Endothelial cell of umbilical vein (primary cell): ENCODE data around the gene NADK.

Experiments
- CTCF ChIP-seq, 2 donors: IDR thresholded peaks; 1 replicate in 1 of 2; 2 replicates in 1 of 2; pipeline ENCODE4 v1.5.1; 2011; ENCODE audit warnings: low read length in 2 of 2, mild to moderate bottlenecking in 2 of 2, moderate library complexity in 2 of 2, control low read depth in 1 of 2, inconsistent platforms in 1 of 2, low read depth in 1 of 2; ENCODE audit not compliant: insufficient read depth in 1 of 2; ENCODE audit errors: extremely low read depth in 1 of 2
- EZH2 ChIP-seq: IDR thresholded peaks from 2 replicates; pipeline ENCODE4 v1.6.1; 2012; ENCODE audit warnings: borderline replicate concordance, low read depth, mild to moderate bottlenecking, moderate library complexity, low read length, inconsistent platforms; ENCODE audit not compliant: severe bottlenecking
- GATA2 ChIP-seq: IDR thresholded peaks from 2 replicates; pipeline ENCODE4 v1.7.0; 2011; ENCODE audit warnings: low read depth, mild to moderate bottlenecking, moderate library complexity, mixed read lengths, low read length; ENCODE audit not compliant: insufficient read length, insufficient read depth
- JUN ChIP-seq: IDR thresholded peaks from 2 replicates; pipeline ENCODE4 v1.6.1; 2011; ENCODE audit warnings: borderline replicate concordance, low read depth; ENCODE audit not compliant: insufficient read length, insufficient read depth
- MYC ChIP-seq: IDR thresholded peaks from one replicate; pipeline ENCODE4 v1.6.1; 2011; ENCODE audit warnings: mild to moderate bottlenecking, low read depth, low read length
- POLR2A ChIP-seq: IDR thresholded peaks from 2 replicates; pipeline ENCODE4 v1.6.1; 2012; ENCODE audit warnings: low read depth, mild to moderate bottlenecking, control low read depth, low read length
- POLR2AphosphoS5 ChIP-seq: IDR thresholded peaks from 2 replicates; pipeline ENCODE4 v1.6.1; 2012; ENCODE audit warnings: low read depth, mild to moderate bottlenecking, control low read depth, low read length, moderate library complexity; ENCODE audit not compliant: insufficient read depth
- TF ChIP-seq, protein P1 (sequence below): IDR thresholded peaks from 2 replicates; pipeline ENCODE4 v1.6.1; 2011; ENCODE audit not compliant: insufficient read depth, insufficient read length

GRCh38 chr1:1703796-1704195 is 74.5 kb downstream of the NADK start:
- TF ChIP-seq EZH2 (no peak), CTCF (IDR thresholded peaks at IDR 0.05; ENCODE audit: extremely low read depth in 1 of 2, insufficient read depth in 1 of 2, low read depth in 1 of 2, low read length in 2 of 2) (no peak), JUN (no peak), POLR2AphosphoS5 (no peak), POLR2A (no peak), MYC (no peak), GATA2 (no peak)
- TF ChIP-seq, protein P1, sequence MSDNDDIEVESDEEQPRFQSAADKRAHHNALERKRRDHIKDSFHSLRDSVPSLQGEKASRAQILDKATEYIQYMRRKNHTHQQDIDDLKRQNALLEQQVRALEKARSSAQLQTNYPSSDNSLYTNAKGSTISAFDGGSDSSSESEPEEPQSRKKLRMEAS: no peak
